Measurements from ENCODE around the gene SLC5A1.
"Not testable (repeated sequence)": the region's sequence is repeated elsewhere in the genome, so short reads cannot be mapped to it uniquely, and the experiment has no call there.

SLC5A1 gene

GRCh38 chr22:32144496-32145274 is 101.6 kb downstream of the SLC5A1 start:
- no peak for DNase-seq (ENCODE audit: low read depth)

- DNase-seq (ENCODE audit: low read depth) = not testable (repeated sequence)
These were observed 104.1 kb downstream of the SLC5A1 start for GRCh38 chr22:32147128-32147527.

- not testable (repeated sequence) for DNase-seq (ENCODE audit: low read depth)
These were observed 105.3 kb downstream of the SLC5A1 start for GRCh38 chr22:32148372-32148771.

GRCh38 chr22:32150647-32151046 is 107.6 kb downstream of the SLC5A1 start:
- DNase-seq (ENCODE audit: low read depth) = not testable (repeated sequence)

GRCh38 chr22:32151641-32152040 is 108.6 kb downstream of the SLC5A1 start:
- not testable (repeated sequence) for DNase-seq (ENCODE audit: low read depth)

GRCh38 chr22:32154727-32155126 is 111.7 kb downstream of the SLC5A1 start:
- DNase-seq (ENCODE audit: low read depth) = not testable (repeated sequence)

GRCh38 chr22:32157632-32158031 is 114.6 kb downstream of the SLC5A1 start:
- not testable (repeated sequence) for DNase-seq (ENCODE audit: low read depth)

- no peak for DNase-seq (ENCODE audit: low read depth)
These were observed 115.9 kb downstream of the SLC5A1 start, which contains the start of gene C22orf42 for GRCh38 chr22:32158712-32159533. Gene C22orf42 (minus strand): TSS chr22:32159303. CDS start chr22:32159215, 88 bp downstream.

- DNase-seq (ENCODE audit: low read depth) = not testable (repeated sequence)
These were observed 117.3 kb downstream of the SLC5A1 start for GRCh38 chr22:32160411-32160810.
